ENCODE results near the gene HILPDA.

DNA sequence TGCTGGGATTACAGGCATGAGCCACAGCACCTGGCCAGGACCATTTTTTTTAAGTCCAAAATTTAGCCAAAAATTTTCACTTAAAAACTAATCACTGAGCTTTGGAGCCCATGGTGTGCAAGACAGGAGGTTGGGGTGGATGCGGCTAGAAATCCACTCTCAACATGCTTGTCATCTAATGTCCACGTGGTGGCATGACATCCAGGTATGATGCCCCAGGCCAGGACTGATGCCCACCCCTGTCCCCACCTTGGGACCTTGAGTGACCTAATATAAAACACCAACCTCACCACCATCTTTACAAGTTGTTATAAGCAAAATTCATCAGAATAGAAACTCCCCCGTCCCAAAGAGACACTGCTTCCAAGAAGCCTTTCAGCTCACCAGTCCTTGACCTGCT, 25.5 kb upstream of the HILPDA start:
- TF ChIP-seq, protein P1, sequence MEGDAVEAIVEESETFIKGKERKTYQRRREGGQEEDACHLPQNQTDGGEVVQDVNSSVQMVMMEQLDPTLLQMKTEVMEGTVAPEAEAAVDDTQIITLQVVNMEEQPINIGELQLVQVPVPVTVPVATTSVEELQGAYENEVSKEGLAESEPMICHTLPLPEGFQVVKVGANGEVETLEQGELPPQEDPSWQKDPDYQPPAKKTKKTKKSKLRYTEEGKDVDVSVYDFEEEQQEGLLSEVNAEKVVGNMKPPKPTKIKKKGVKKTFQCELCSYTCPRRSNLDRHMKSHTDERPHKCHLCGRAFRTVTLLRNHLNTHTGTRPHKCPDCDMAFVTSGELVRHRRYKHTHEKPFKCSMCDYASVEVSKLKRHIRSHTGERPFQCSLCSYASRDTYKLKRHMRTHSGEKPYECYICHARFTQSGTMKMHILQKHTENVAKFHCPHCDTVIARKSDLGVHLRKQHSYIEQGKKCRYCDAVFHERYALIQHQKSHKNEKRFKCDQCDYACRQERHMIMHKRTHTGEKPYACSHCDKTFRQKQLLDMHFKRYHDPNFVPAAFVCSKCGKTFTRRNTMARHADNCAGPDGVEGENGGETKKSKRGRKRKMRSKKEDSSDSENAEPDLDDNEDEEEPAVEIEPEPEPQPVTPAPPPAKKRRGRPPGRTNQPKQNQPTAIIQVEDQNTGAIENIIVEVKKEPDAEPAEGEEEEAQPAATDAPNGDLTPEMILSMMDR (IDR thresholded peaks at IDR 0.05) = no peak
- TF ChIP-seq POLR2A (IDR thresholded peaks at IDR 0.05) = no peak
